ENCODE measurements around the gene UTS2.

The UTS2 gene

GRCh38 chr1:7862211-7863060 is 9.6 kb upstream of the UTS2 start:
- no peak for DNase-seq

- no peak for DNase-seq
Observed at GRCh38 chr1:7861452-7861851, 8.6 kb upstream of the UTS2 start.

- DNase-seq = no peak
Observed at GRCh38 chr1:7860130-7860529, 7.3 kb upstream of the UTS2 start.

- no peak for DNase-seq
Observed at GRCh38 chr1:7859406-7859805, 6.5 kb upstream of the UTS2 start.

GRCh38 chr1:7857985-7858384 is 5.1 kb upstream of the UTS2 start:
- no peak for DNase-seq

- no peak for DNase-seq
Observed at GRCh38 chr1:7857000-7857399, 4.1 kb upstream of the UTS2 start.

GRCh38 chr1:7856345-7856744 is 3.5 kb upstream of the UTS2 start:
- DNase-seq = no peak

- DNase-seq = no peak
Observed at GRCh38 chr1:7853684-7854026, 790 bp upstream of the UTS2 start.

- no peak for DNase-seq
Observed at GRCh38 chr1:7850786-7851185, 2.1 kb downstream of the UTS2 start.

GRCh38 chr1:7847599-7847998 is 5.3 kb downstream of the UTS2 start:
- DNase-seq = no peak

- DNase-seq = no peak
Observed at GRCh38 chr1:7846656-7847055, 6.2 kb downstream of the UTS2 start.

GRCh38 chr1:7845761-7846160 is 7.1 kb downstream of the UTS2 start:
- DNase-seq = no peak

- DNase-seq = no peak
Observed at GRCh38 chr1:7842517-7842916, 10.3 kb downstream of the UTS2 start.

- DNase-seq = no peak
Observed at GRCh38 chr1:7839526-7839925, 13.3 kb downstream of the UTS2 start.

GRCh38 chr1:7838714-7839113 is 14.2 kb downstream of the UTS2 start:
- no peak for DNase-seq

- no peak for DNase-seq
Observed at GRCh38 chr1:7833035-7833434, 19.8 kb downstream of the UTS2 start.

GRCh38 chr1:7831458-7831857 is 21.4 kb downstream of the UTS2 start:
- DNase-seq = no peak

- DNase-seq = no peak
Observed at GRCh38 chr1:7827126-7827955, 25.5 kb downstream of the UTS2 start.

- no peak for DNase-seq
Observed at GRCh38 chr1:7826363-7826762, 26.5 kb downstream of the UTS2 start.

- DNase-seq = no peak
Observed at GRCh38 chr1:7824701-7825100, 28.2 kb downstream of the UTS2 start.

- no peak for DNase-seq
Observed at GRCh38 chr1:7821282-7821681, 31.6 kb downstream of the UTS2 start.

GRCh38 chr1:7813677-7814373 is 39.0 kb downstream of the UTS2 start:
- no peak for DNase-seq

GRCh38 chr1:7811476-7811875 is 41.4 kb downstream of the UTS2 start:
- DNase-seq = no peak

- DNase-seq = peak; percentile 4
Observed at GRCh38 chr1:7810395-7810794, 42.5 kb downstream of the UTS2 start.
